Astrocyte of the hippocampus (primary cell): Measurements from ENCODE around the gene SUSD4.

Experiments
- DNase-seq: peaks from one replicate; pipeline ENCODE4 v3.0.0; 2011; ENCODE audit warnings: low read depth, low spot score

The SUSD4 gene

GRCh38 chr1:223188618-223189356 lies 175.2 kb downstream of the SUSD4 start:
- DNase-seq, result no peak

- DNase-seq, result no peak
These were observed 177.2 kb downstream of the SUSD4 start for GRCh38 chr1:223186800-223187199.

GRCh38 chr1:223183268-223183862 lies 180.6 kb downstream of the SUSD4 start:
- DNase-seq, result no peak

GRCh38 chr1:223180731-223181321 lies 183.2 kb downstream of the SUSD4 start:
- peak; percentile 9 for DNase-seq

- DNase-seq, result no peak
These were observed 184.2 kb downstream of the SUSD4 start for GRCh38 chr1:223179786-223180185.

- DNase-seq, result no peak
These were observed 184.7 kb downstream of the SUSD4 start for GRCh38 chr1:223179280-223179679.

GRCh38 chr1:223177681-223178080 lies 186.3 kb downstream of the SUSD4 start:
- no peak for DNase-seq

- DNase-seq, result no peak
These were observed 187.5 kb downstream of the SUSD4 start for GRCh38 chr1:223176437-223176836.

GRCh38 chr1:223175633-223176032 lies 188.3 kb downstream of the SUSD4 start:
- DNase-seq, result no peak

GRCh38 chr1:223175032-223175431 lies 188.9 kb downstream of the SUSD4 start:
- DNase-seq, result no peak
